Sigmoid colon (tissue), 4 donors: ENCODE results near the gene CAST.

Experiments
- POLR2A ChIP-seq, 2 donors: fragments of 450-650 bp; IDR thresholded peaks; one replicate each; pipeline ENCODE4 v1.6.1; 2016; ENCODE audit warnings: antibody characterized with exemption in 2 of 2, mild to moderate bottlenecking in 2 of 2, moderate library complexity in 2 of 2
- POLR2AphosphoS5 ChIP-seq, 4 donors: sonication (generic); formaldehyde crosslinking; IDR thresholded peaks; one replicate each; pipeline ENCODE4 v1.6.1; 2017; ENCODE audit warnings: antibody characterized with exemption in 4 of 4
- TF ChIP-seq, protein P1 (sequence below), 4 experiments: fragments of 450-650 bp in 3 of 4; fragments of 200-600 bp in 1 of 4; IDR thresholded peaks; one replicate each; pipeline ENCODE4 v1.5.1; 2016 to 2019; ENCODE audit warnings: antibody characterized with exemption in 4 of 4, mild to moderate bottlenecking in 3 of 4, moderate library complexity in 2 of 4

DNA sequence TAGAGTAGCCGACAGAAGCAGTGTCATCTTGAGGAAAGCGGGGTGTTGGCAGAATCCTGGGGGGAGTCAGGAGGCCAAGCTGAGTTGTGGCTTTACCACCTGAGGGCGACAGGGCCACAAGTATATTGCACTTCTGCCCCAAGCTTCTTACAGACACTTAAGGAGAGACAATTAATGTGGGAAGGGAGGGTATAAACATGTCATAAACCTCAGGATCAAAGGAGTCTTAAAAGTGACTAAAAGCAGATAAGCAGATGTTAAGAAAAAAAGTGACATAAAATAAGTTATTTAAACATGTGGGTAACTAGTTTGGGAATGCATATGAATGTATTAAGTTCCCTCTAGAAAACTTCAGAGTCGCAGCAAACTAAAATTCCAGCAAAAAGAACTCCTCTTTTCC lies 81.6 kb downstream of the CAST start:
- TF ChIP-seq, protein P1, sequence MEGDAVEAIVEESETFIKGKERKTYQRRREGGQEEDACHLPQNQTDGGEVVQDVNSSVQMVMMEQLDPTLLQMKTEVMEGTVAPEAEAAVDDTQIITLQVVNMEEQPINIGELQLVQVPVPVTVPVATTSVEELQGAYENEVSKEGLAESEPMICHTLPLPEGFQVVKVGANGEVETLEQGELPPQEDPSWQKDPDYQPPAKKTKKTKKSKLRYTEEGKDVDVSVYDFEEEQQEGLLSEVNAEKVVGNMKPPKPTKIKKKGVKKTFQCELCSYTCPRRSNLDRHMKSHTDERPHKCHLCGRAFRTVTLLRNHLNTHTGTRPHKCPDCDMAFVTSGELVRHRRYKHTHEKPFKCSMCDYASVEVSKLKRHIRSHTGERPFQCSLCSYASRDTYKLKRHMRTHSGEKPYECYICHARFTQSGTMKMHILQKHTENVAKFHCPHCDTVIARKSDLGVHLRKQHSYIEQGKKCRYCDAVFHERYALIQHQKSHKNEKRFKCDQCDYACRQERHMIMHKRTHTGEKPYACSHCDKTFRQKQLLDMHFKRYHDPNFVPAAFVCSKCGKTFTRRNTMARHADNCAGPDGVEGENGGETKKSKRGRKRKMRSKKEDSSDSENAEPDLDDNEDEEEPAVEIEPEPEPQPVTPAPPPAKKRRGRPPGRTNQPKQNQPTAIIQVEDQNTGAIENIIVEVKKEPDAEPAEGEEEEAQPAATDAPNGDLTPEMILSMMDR (IDR thresholded peaks at IDR 0.05) = no peak
- TF ChIP-seq POLR2AphosphoS5 (IDR thresholded peaks at IDR 0.05) (no peak), POLR2A (IDR thresholded peaks at IDR 0.05) (no peak)
